Measurements from ENCODE around the gene CCDC134. TPM values are rescaled to one million over a fixed set of nuclear protein-coding genes. Genes with fewer than 3 reads are reported as not detected.
A peak's percentile ranks its signal among the peaks of the same experiment; 100 is the strongest.

The CCDC134 gene
- polyA plus RNA-seq (2011; rRNA removed) (4.1 and 6.0 TPM in 2 replicates), polyA minus RNA-seq (2011; rRNA and poly(A)+ RNA removed) (6.9 and 18.2 TPM in 2 replicates)

DNA sequence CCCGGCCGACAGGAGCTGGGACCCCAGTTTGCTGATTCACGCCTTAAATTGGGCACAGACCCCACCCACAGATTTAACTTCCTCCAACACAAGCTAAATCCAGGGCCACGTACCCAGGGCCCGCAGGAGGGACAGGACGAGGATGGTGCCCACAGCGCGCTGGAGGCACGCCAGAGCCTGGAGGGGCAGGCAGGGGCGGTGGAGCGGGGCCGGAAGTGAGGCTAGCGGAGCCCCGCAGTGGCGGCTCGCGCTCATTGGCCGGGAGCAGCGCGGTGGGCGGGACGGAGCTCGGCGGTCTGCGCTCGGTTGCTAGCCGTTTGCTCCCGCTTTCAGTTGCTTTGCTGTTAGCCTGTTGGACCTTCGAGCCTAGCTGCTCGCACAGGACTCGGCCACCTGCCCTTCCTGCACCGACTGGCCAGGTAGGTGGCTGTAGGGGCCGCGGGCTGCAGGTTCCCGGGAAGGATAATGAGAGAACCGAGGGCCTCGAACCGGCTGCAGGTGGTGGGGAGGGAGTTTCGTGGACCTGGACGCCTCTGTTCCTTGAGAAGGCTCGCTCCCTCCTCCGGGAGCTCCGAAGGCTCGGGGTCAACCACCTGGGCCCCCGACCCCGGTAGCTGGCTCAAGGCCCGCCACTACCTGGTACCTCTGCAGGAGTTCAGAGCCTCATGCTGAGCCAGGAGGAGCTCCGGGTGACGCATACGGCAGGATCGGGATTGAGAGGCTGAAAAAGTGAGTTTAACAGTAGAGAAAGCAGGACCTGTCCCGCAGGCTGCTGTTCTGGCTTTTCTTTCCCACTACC, at the start of gene CCDC134:
Gene CCDC134, plus strand, starts transcription at position 332 of the 799 bp plus-strand sequence. CDS start 8,212 bp downstream, outside the sequence.
- ChIA-PET CTCF (interaction anchor here (1.1 to 3.3 kb wide), 7 partner anchors 19 to 140 kb away, joined by 3 to 18 read pairs (median 7); no protein-coding TSS in a partner anchor), POLR2A (interaction anchor here (0.5 to 0.9 kb wide), 3 partner anchors 59 to 918 kb away, joined by 3 read pairs; partner anchors contain the start of gene TEF)
- no peak for TF ChIP-seq CTCF (IDR thresholded peaks at IDR 0.05; ENCODE audit: insufficient read depth, low read depth, low read length)
- H3K4me3 ChIP-seq (ENCODE audit: low read depth, low read length) = peak within 1 kb of the TSS; percentile 79
- H3K27me3 ChIP-seq (ENCODE audit: control insufficient read depth, insufficient read depth, low read length) = no peaks in the 10 kb centered on the region
- H3K36me3 ChIP-seq (ENCODE audit: control insufficient read depth, insufficient read depth, low read length) = no peaks in the 10 kb centered on the region
- no peak for DNase-seq (ENCODE audit: low read depth)

GRCh38 chr22:41752011-41752970, 48.2 kb upstream of the CCDC134 start:
- no peak for DNase-seq (ENCODE audit: low read depth)
- no peak for TF ChIP-seq CTCF (IDR thresholded peaks at IDR 0.05; ENCODE audit: insufficient read depth, low read depth, low read length)
- H3K4me3 ChIP-seq (ENCODE audit: low read depth, low read length) = no peak overlapping the region
- ChIA-PET POLR2A (no interaction called here), CTCF (interaction anchor here (1.9 kb wide), 1 partner anchor 189 kb away, joined by 7 read pairs; no protein-coding TSS in a partner anchor)
- peaks cover 8% of the 10 kb centered on the region for H3K27me3 ChIP-seq (ENCODE audit: control insufficient read depth, insufficient read depth, low read length)
- H3K36me3 ChIP-seq (ENCODE audit: control insufficient read depth, insufficient read depth, low read length) = no peaks in the 10 kb centered on the region

GRCh38 chr22:41753984-41754383, 46.5 kb upstream of the CCDC134 start:
- Histone ChIP-seq H3K27me3 (ENCODE audit: control insufficient read depth, insufficient read depth, low read length) (peaks cover 8% of the 10 kb centered on the region), H3K36me3 (ENCODE audit: control insufficient read depth, insufficient read depth, low read length) (no peaks in the 10 kb centered on the region), H3K4me3 (ENCODE audit: low read depth, low read length) (no peak overlapping the region)
- no peak for TF ChIP-seq CTCF (IDR thresholded peaks at IDR 0.05; ENCODE audit: insufficient read depth, low read depth, low read length)
- ChIA-PET POLR2A (no interaction called here), CTCF (interaction anchor here (1.2 to 2.4 kb wide), 2 partner anchors 7 to 57 kb away, joined by 3 to 9 read pairs; no protein-coding TSS in a partner anchor)
- no peak for DNase-seq (ENCODE audit: low read depth)

DNA sequence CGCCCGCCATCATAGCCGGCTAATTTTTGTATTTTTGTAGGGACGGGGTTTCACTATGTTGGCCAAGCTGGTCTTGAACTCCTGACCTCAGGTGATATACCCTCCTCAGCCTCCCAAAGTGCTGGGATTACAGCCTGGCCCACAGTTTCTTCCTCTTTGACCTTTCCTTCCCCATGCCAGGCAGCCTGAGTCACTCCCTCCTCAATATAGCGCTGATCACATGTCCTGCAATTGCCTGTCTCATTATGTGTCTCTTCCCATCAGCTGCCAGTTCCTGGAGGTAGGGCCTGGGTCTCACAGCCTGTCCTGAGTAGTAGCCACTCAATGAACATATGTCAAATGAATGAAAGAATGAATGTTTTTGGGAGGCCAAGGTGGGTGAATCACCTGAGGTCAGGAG, 43.0 kb upstream of the CCDC134 start:
- ChIA-PET POLR2A (no interaction called here), CTCF (interaction anchor here (1.6 kb wide), 1 partner anchor 11 kb away, joined by 4 read pairs; no protein-coding TSS in a partner anchor)
- no peak for DNase-seq (ENCODE audit: low read depth)
- no peak for TF ChIP-seq CTCF (IDR thresholded peaks at IDR 0.05; ENCODE audit: insufficient read depth, low read depth, low read length)
- Histone ChIP-seq H3K27me3 (ENCODE audit: control insufficient read depth, insufficient read depth, low read length) (peaks cover 1% of the 10 kb centered on the region; the same call in 1 of the 2 replicates), H3K36me3 (ENCODE audit: control insufficient read depth, insufficient read depth, low read length) (no peaks in the 10 kb centered on the region), H3K4me3 (ENCODE audit: low read depth, low read length) (no peak overlapping the region)

Data from BJ (cell line).